ENCODE results near the gene KCNK10.
"Not testable (repeated sequence)": the region's sequence is repeated elsewhere in the genome, so short reads cannot be mapped to it uniquely, and the experiment has no call there.

Gene KCNK10

DNA sequence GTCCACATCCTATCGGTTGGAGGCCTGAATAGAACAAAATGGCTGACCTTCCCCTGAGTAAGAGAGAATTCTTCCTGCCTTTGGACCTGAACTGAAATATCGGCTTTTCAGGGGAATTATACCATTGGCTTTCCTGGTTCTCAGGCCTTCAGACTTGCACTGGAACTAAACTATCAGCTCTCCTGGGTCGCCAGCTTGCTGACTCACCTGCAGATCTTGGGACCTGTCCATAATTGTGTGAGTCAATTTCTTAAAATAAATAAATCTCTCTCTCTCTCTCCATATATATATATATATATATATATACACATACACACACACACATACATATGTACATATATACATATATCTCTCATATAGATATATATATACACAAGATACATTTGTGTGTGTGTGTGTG is 41.6 kb downstream of the KCNK10 start:
- no peak for FAIRE-seq
- no peak for DNase-seq (ENCODE audit: insufficient read length, low spot score)
- no peak for TF ChIP-seq POU2F2 (IDR thresholded peaks at IDR 0.05; ENCODE audit: low read depth, low read length)
- TF ChIP-seq POLR2AphosphoS5 (IDR thresholded peaks at IDR 0.05; ENCODE audit: low read depth, low read length), result no peak
- no peak for TF ChIP-seq PAX5 (IDR thresholded peaks at IDR 0.05; ENCODE audit: insufficient read depth, low read length, severe bottlenecking)
- TF ChIP-seq SPI1 (IDR thresholded peaks at IDR 0.05; ENCODE audit: low read depth, low read length), result no peak
- TF ChIP-seq POLR2A (IDR thresholded peaks at IDR 0.05; ENCODE audit: low read depth, low read length), result no peak
- TF ChIP-seq TAF1 (IDR thresholded peaks at IDR 0.05; ENCODE audit: low read depth, low read length), result no peak

GRCh38 chr14:88276923-88277596 is 46.0 kb downstream of the KCNK10 start:
- DNase-seq (ENCODE audit: insufficient read length, low spot score) (no peak), FAIRE-seq (no peak)
- TF ChIP-seq POLR2A (IDR thresholded peaks at IDR 0.05; ENCODE audit: low read depth, low read length) (no peak), TAF1 (IDR thresholded peaks at IDR 0.05; ENCODE audit: low read depth, low read length) (no peak), PAX5 (IDR thresholded peaks at IDR 0.05; ENCODE audit: insufficient read depth, low read length, severe bottlenecking) (no peak), SPI1 (IDR thresholded peaks at IDR 0.05; ENCODE audit: low read depth, low read length) (no peak), POLR2AphosphoS5 (IDR thresholded peaks at IDR 0.05; ENCODE audit: low read depth, low read length) (no peak), POU2F2 (IDR thresholded peaks at IDR 0.05; ENCODE audit: low read depth, low read length) (no peak)

DNA sequence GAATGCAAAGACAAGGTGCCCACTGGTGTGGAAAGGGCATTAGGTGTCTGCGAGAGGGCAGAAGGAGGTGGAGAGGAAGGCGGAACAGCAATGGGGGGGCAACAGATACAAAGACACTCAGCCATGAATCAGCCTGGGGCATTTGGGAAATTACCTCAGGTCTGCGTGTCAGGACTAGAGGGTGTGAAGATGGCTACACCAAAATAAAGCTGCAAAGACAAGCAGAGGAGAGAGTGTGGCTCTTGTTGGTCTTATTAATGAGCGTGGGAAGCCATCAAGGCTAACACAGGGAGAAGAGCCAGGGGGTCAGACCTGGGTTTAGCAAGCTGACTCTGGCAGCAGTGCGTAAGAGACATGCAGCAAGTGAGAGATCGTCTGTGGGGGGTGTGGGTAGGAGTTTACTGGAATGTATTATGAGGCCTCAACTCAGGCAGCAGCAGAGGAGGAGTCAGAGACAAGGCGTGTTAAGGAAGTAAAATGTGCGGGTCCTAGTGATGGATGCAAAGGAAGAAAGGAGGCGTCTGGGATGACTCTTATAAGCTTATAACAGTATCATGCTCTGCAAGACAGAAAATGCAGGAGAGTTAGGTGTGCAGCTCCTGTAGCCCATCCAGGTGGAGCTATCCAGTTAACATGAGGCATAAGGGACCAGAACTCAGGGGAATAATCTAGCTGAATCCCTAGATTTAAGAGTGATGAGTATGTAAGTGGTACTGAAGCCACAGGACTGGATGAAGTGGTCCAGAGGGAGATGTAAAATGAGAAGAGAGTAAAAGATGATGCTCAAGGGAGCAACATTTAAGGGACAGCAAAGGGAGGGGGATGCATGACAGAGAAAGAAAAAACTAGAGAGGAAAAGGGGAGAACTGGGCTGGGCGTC is 50.4 kb downstream of the KCNK10 start:
- TF ChIP-seq POU2F2 (IDR thresholded peaks at IDR 0.05; ENCODE audit: low read depth, low read length) (no peak), SPI1 (IDR thresholded peaks at IDR 0.05; ENCODE audit: low read depth, low read length) (no peak), POLR2AphosphoS5 (IDR thresholded peaks at IDR 0.05; ENCODE audit: low read depth, low read length) (no peak), POLR2A (IDR thresholded peaks at IDR 0.05; ENCODE audit: low read depth, low read length) (no peak), PAX5 (IDR thresholded peaks at IDR 0.05; ENCODE audit: insufficient read depth, low read length, severe bottlenecking) (no peak), TAF1 (IDR thresholded peaks at IDR 0.05; ENCODE audit: low read depth, low read length) (no peak)
- DNase-seq (ENCODE audit: insufficient read length, low spot score) (no peak), FAIRE-seq (no peak)

- TF ChIP-seq TAF1 (IDR thresholded peaks at IDR 0.05; ENCODE audit: low read depth, low read length), result no peak
- TF ChIP-seq PAX5 (IDR thresholded peaks at IDR 0.05; ENCODE audit: insufficient read depth, low read length, severe bottlenecking), result no peak
- TF ChIP-seq POU2F2 (IDR thresholded peaks at IDR 0.05; ENCODE audit: low read depth, low read length), result no peak
- no peak for TF ChIP-seq POLR2A (IDR thresholded peaks at IDR 0.05; ENCODE audit: low read depth, low read length)
- TF ChIP-seq POLR2AphosphoS5 (IDR thresholded peaks at IDR 0.05; ENCODE audit: low read depth, low read length), result no peak
- no peak for TF ChIP-seq SPI1 (IDR thresholded peaks at IDR 0.05; ENCODE audit: low read depth, low read length)
- FAIRE-seq, result no peak
- no peak for DNase-seq (ENCODE audit: insufficient read length, low spot score)
Observed at GRCh38 chr14:88271205-88271604, 51.9 kb downstream of the KCNK10 start.

GRCh38 chr14:88270776-88271175 is 52.3 kb downstream of the KCNK10 start:
- no peak for TF ChIP-seq TAF1 (IDR thresholded peaks at IDR 0.05; ENCODE audit: low read depth, low read length)
- TF ChIP-seq POLR2A (IDR thresholded peaks at IDR 0.05; ENCODE audit: low read depth, low read length), result no peak
- no peak for TF ChIP-seq POLR2AphosphoS5 (IDR thresholded peaks at IDR 0.05; ENCODE audit: low read depth, low read length)
- TF ChIP-seq SPI1 (IDR thresholded peaks at IDR 0.05; ENCODE audit: low read depth, low read length), result no peak
- no peak for TF ChIP-seq PAX5 (IDR thresholded peaks at IDR 0.05; ENCODE audit: insufficient read depth, low read length, severe bottlenecking)
- no peak for TF ChIP-seq POU2F2 (IDR thresholded peaks at IDR 0.05; ENCODE audit: low read depth, low read length)
- FAIRE-seq, result no peak
- no peak for DNase-seq (ENCODE audit: insufficient read length, low spot score)

GRCh38 chr14:88269806-88270420 is 53.2 kb downstream of the KCNK10 start:
- DNase-seq (ENCODE audit: insufficient read length, low spot score) (no peak), FAIRE-seq (no peak)
- TF ChIP-seq PAX5 (IDR thresholded peaks at IDR 0.05; ENCODE audit: insufficient read depth, low read length, severe bottlenecking), result no peak

DNA sequence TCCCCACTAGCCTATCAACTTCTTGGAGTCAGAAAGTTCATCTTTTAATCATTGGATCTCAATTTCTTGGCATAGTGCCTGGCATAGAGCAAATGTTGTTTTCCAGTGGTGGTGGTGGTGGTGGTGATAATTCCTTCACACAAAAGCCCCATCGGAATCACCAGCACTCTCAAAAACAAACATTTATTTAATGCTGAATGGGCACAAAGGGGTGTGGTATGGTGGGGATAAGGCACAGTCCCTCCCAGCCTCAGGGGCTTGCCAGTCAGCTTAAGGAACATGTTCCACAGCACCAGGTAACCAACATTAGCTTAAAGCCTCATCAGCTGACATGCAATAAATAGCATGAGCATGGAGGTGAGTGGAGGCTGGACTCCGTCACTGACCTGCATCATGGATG is 56.6 kb downstream of the KCNK10 start:
- FAIRE-seq (no peak), DNase-seq (ENCODE audit: insufficient read length, low spot score) (no peak)
- TF ChIP-seq POLR2AphosphoS5 (IDR thresholded peaks at IDR 0.05; ENCODE audit: low read depth, low read length) (no peak), POU2F2 (IDR thresholded peaks at IDR 0.05; ENCODE audit: low read depth, low read length) (no peak), TAF1 (IDR thresholded peaks at IDR 0.05; ENCODE audit: low read depth, low read length) (no peak), POLR2A (IDR thresholded peaks at IDR 0.05; ENCODE audit: low read depth, low read length) (no peak), PAX5 (IDR thresholded peaks at IDR 0.05; ENCODE audit: insufficient read depth, low read length, severe bottlenecking) (no peak), SPI1 (IDR thresholded peaks at IDR 0.05; ENCODE audit: low read depth, low read length) (no peak)

DNA sequence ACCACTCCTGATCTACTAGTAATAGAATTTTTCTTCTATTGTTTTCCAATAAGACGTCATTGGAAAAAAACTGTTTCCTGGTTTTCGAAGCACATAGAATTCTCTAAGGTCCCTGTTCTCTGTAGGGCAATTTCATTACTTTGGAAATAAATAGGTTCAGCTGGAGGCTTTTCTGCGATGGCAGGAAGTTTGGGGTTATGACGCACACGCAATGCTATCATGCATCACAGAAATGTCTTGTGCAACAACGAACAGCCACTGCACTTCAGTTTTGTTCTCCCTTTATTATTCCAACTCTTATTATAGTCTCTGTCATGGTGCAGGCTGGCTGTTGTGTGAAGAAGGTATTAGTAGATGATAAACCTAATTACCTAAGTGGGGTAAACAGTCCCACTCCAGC is 59.0 kb downstream of the KCNK10 start:
- DNase-seq (ENCODE audit: insufficient read length, low spot score), result no peak
- no peak for FAIRE-seq
- TF ChIP-seq SPI1 (IDR thresholded peaks at IDR 0.05; ENCODE audit: low read depth, low read length) (no peak), PAX5 (IDR thresholded peaks at IDR 0.05; ENCODE audit: insufficient read depth, low read length, severe bottlenecking) (no peak)

- DNase-seq (ENCODE audit: insufficient read length, low spot score); FAIRE-seq: not testable (repeated sequence)
Observed at GRCh38 chr14:88261302-88261701, 61.8 kb downstream of the KCNK10 start.

DNA sequence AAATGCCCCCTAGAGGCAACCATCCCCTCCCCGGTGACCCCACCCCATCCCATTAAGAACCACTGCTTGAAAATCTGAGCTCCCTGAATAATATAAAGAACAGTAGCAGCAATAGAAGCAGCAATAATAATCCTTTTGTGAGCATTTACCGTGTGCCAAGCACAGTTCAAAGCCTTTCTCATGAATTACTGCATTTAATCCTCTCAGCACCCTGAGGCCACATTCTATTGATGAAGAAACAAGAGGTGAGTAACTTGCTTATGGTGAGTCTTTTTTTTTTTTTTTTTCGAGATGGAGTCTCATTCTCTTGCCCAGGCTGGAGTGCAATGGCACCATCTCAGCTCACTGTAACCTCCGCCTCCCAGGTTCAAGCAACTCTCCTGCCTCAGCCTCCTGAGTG is 65.0 kb downstream of the KCNK10 start:
- no peak for TF ChIP-seq TAF1 (IDR thresholded peaks at IDR 0.05; ENCODE audit: low read depth, low read length)
- TF ChIP-seq SPI1 (IDR thresholded peaks at IDR 0.05; ENCODE audit: low read depth, low read length), result no peak
- no peak for TF ChIP-seq PAX5 (IDR thresholded peaks at IDR 0.05; ENCODE audit: insufficient read depth, low read length, severe bottlenecking)
- no peak for TF ChIP-seq POLR2AphosphoS5 (IDR thresholded peaks at IDR 0.05; ENCODE audit: low read depth, low read length)
- TF ChIP-seq POU2F2 (IDR thresholded peaks at IDR 0.05; ENCODE audit: low read depth, low read length), result no peak
- TF ChIP-seq POLR2A (IDR thresholded peaks at IDR 0.05; ENCODE audit: low read depth, low read length), result no peak
- FAIRE-seq, result no peak
- no peak for DNase-seq (ENCODE audit: insufficient read length, low spot score)

Data from GM12891 (cell line).